Glutamatergic neuron (in vitro differentiated cells): ENCODE data around the gene PCDHGC4. TPM values are rescaled to one million over a fixed set of nuclear protein-coding genes. Genes with fewer than 3 reads are reported as not detected.

Source experiments
- DNase-seq: peaks from one replicate; pipeline ENCODE4 v3.0.0; 2022
- H3K27ac Mint-ChIP-seq: one replicate; pipeline ENCODE4 v1.8.0; 2020; ENCODE audit warnings: mild to moderate bottlenecking, mixed read lengths, inconsistent platforms; ENCODE audit not compliant: unreplicated experiment
- H3K27me3 Mint-ChIP-seq: one replicate; pipeline ENCODE4 v1.8.0; 2020; ENCODE audit warnings: mild to moderate bottlenecking, moderate library complexity, mixed read lengths, inconsistent platforms; ENCODE audit not compliant: unreplicated experiment
- H3K36me3 Mint-ChIP-seq: one replicate; pipeline ENCODE4 v1.8.0; 2020; ENCODE audit warnings: mild to moderate bottlenecking, mixed read lengths, inconsistent platforms; ENCODE audit not compliant: unreplicated experiment
- H3K4me1 Mint-ChIP-seq: one replicate; pipeline ENCODE4 v1.8.0; 2020; ENCODE audit warnings: mild to moderate bottlenecking, low read depth, mixed read lengths, inconsistent platforms; ENCODE audit not compliant: unreplicated experiment
- H3K4me3 Mint-ChIP-seq: one replicate; pipeline ENCODE4 v1.8.0; 2020; ENCODE audit warnings: mild to moderate bottlenecking, mixed read lengths, inconsistent platforms; ENCODE audit not compliant: unreplicated experiment
- H3K9me3 Mint-ChIP-seq: one replicate; pipeline ENCODE4 v1.8.0; 2020; ENCODE audit warnings: mild to moderate bottlenecking, moderate library complexity, mixed read lengths, inconsistent platforms; ENCODE audit not compliant: unreplicated experiment
- total RNA-seq: library from RNA; stranded (reverse); fragmentation: NEBNext Ultra II Directional; extraction: Animal tissue kit (Norgen Biotek cat#: 25700); gene quantifications from one replicate; pipeline ENCODE4 v1.2.1, GENCODE V29; 2021; ENCODE audit not compliant: unreplicated experiment
- TF ChIP-seq, protein P1 (sequence below): fragments of 200-600 bp; sonication (generic); IDR thresholded peaks from one replicate; pipeline ENCODE4 v1.5.0; 2021; ENCODE audit not compliant: partially characterized antibody, unreplicated experiment

Gene PCDHGC4
- total RNA-seq, 1 donor from 2014 or later = 6.7 TPM

DNA sequence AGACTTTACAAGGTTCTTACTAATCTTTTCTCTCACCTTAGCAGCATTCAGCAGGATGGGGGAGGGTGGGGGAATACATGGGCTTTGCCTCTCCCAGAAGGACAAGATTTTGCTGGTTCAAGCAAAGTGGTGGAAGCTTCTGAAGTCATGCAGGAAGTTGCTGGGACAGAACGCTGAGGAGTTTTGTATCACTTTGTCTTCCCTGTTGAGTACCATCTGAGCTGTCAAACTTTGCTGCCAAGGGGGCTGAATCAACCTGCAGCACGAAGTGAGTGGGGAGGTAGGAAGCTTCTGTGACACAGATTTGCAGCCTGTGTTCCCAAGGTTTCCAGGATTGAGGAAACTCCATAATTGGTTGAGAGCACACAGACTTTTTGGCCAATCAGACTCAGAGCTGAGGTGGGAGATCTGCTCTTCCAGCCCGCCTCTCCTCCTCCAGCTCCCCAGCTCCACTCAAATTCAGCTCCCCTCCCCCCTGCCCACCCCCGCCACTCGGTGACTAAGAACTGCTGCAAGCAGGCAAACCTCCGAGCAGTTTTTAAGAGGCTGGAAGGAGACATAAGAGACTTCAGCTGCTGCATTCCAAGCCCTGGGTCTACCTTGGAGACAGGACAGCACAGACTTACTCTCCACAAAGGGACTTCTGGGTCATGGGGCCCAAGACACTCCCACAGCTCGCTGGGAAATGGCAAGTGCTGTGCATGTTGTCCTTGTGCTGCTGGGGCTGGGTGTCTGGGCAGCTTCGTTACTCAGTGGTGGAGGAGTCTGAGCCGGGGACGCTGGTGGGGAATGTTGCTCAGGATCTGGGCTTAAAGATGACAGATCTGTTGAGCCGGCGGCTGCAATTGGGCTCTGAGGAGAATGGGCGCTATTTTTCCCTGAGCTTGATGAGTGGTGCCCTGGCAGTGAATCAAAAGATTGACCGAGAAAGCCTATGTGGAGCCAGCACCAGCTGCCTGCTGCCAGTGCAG lies 4.0 kb downstream of the PCDHGC4 start, which contains the start of gene PCDHGC5:
TSS of gene PCDHGC5 (plus strand) at position 491 of the 971 bp plus-strand sequence. CDS start at position 651, 160 bp downstream.
- no peak for DNase-seq
- no peak within 1 kb of the TSS for H3K4me3 Mint-ChIP-seq
- TF ChIP-seq, protein P1, sequence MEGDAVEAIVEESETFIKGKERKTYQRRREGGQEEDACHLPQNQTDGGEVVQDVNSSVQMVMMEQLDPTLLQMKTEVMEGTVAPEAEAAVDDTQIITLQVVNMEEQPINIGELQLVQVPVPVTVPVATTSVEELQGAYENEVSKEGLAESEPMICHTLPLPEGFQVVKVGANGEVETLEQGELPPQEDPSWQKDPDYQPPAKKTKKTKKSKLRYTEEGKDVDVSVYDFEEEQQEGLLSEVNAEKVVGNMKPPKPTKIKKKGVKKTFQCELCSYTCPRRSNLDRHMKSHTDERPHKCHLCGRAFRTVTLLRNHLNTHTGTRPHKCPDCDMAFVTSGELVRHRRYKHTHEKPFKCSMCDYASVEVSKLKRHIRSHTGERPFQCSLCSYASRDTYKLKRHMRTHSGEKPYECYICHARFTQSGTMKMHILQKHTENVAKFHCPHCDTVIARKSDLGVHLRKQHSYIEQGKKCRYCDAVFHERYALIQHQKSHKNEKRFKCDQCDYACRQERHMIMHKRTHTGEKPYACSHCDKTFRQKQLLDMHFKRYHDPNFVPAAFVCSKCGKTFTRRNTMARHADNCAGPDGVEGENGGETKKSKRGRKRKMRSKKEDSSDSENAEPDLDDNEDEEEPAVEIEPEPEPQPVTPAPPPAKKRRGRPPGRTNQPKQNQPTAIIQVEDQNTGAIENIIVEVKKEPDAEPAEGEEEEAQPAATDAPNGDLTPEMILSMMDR = no peak
- H3K9me3 Mint-ChIP-seq = peaks cover 4% of the 10 kb centered on the region
- H3K27ac Mint-ChIP-seq = no peak within 1 kb of the TSS
- H3K36me3 Mint-ChIP-seq = peaks cover 11% of the 10 kb centered on the region
- peaks cover 11% of the 10 kb centered on the region for H3K27me3 Mint-ChIP-seq
- H3K4me1 Mint-ChIP-seq = peaks cover 20% of the 10 kb centered on the region

DNA sequence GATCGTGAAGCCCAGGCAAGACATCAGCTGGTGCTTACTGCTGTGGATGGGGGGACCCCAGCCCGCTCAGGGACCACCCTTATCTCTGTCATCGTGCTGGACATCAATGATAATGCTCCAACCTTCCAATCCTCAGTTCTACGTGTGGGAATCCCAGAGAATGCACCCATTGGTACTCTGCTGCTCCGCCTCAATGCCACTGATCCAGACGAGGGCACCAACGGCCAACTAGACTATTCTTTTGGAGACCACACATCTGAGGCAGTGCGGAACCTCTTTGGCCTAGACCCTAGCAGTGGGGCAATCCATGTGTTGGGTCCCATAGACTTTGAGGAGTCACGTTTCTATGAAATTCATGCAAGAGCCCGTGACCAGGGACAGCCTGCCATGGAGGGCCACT lies 5.0 kb downstream of the PCDHGC4 start:
- Mint-ChIP-seq H3K36me3 (peaks cover 11% of the 10 kb centered on the region), H3K4me1 (peaks cover 24% of the 10 kb centered on the region), H3K9me3 (peaks cover 4% of the 10 kb centered on the region), H3K27ac (no peak overlapping the region), H3K27me3 (peaks cover 11% of the 10 kb centered on the region), H3K4me3 (no peak overlapping the region)
- TF ChIP-seq, protein P1 = no peak
- DNase-seq = no peak

DNA sequence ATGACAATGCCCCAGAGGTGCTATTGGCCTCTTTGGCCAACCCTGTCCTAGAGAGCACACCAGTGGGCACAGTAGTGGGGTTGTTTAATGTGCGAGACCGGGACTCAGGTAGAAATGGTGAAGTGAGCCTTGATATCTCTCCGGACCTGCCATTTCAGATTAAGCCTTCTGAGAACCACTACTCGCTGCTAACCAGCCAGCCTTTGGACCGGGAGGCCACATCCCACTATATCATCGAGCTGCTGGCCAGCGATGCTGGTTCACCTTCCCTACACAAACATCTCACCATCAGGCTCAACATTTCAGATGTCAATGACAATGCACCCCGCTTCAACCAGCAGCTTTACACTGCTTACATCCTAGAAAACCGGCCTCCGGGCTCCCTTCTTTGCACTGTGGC lies 5.4 kb downstream of the PCDHGC4 start:
- Mint-ChIP-seq H3K36me3 (peaks cover 11% of the 10 kb centered on the region), H3K4me3 (no peak overlapping the region), H3K27me3 (peaks cover 12% of the 10 kb centered on the region), H3K4me1 (peaks cover 28% of the 10 kb centered on the region), H3K9me3 (peaks cover 5% of the 10 kb centered on the region), H3K27ac (no peak overlapping the region)
- DNase-seq = no peak
- TF ChIP-seq, protein P1 = no peak

DNA sequence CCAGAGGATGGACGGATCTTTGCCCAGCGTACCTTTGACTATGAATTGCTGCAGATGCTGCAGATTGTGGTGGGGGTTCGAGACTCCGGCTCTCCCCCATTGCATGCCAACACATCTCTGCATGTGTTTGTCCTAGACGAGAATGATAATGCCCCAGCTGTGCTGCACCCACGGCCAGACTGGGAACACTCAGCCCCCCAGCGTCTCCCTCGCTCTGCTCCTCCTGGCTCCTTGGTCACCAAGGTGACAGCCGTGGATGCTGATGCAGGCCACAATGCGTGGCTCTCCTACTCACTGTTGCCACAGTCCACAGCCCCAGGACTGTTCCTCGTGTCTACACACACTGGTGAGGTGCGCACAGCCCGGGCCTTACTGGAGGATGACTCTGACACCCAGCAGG lies 5.9 kb downstream of the PCDHGC4 start:
- peak overlapping the region; percentile 12 for H3K4me3 Mint-ChIP-seq
- H3K27ac Mint-ChIP-seq = no peak overlapping the region
- DNase-seq = no peak
- peaks cover 11% of the 10 kb centered on the region for H3K36me3 Mint-ChIP-seq
- H3K9me3 Mint-ChIP-seq = peaks cover 10% of the 10 kb centered on the region
- H3K4me1 Mint-ChIP-seq = peaks cover 33% of the 10 kb centered on the region
- H3K27me3 Mint-ChIP-seq = peaks cover 16% of the 10 kb centered on the region
- TF ChIP-seq, protein P1 = no peak
